HCT116 (cell line): ENCODE data around the gene ACOXL. TPM values are rescaled to one million over a fixed set of nuclear protein-coding genes. Genes with fewer than 3 reads are reported as not detected.

ENCODE experiments used
- ATAC-seq: fragments of 200-7000 bp; cut with Tn5 transposase; 2 replicates; pipeline ENCODE4 v1.9.1; 2020; ENCODE audit warnings: mild to moderate bottlenecking, moderate library complexity
- BruUV-seq: library from RNA; stranded (reverse); fragments of 400-500 nt; replicated peaks from 2 replicates; lab custom pipeline; 2021; lab: Mats Ljungman, UMichigan
- CTCF ChIA-PET: fragments of 300-600 bp; sonication (Branson Sonifier 250); formaldehyde crosslinking; loops from one replicate; lab custom pipeline; 2021; ENCODE audit warnings: antibody characterized with exemption; lab: Charles Lee
- POLR2A ChIA-PET: fragments of 300-600, 350-600 bp; sonication (Branson Sonifier 250); formaldehyde crosslinking; loops from one replicate; lab custom pipeline; 2021; ENCODE audit warnings: antibody characterized with exemption; lab: Charles Lee
- RAD21 ChIA-PET, 2 experiments: fragments of 300-600 bp; sonication (Branson Sonifier 250); formaldehyde crosslinking; loops; one replicate each; lab custom pipeline; 2023; ENCODE audit warnings: low total read pairs in 2 of 2; ENCODE audit not compliant: uncharacterized antibody in 2 of 2, unreplicated experiment in 2 of 2, low non-redundant PET in 1 of 2; lab: Charles Lee
- DNase-seq: peaks from one replicate; pipeline ENCODE4 v3.0.0-alpha.2; 2010; ENCODE audit warnings: low read depth, low spot score
- H2AFZ ChIP-seq: fragments of 200-600 bp; shearing (Covaris generic), sonication (generic); 2 replicates; pipeline ENCODE4 v1.6.1; 2017; ENCODE audit warnings: low read depth, mixed run types, mixed read lengths, antibody characterized with exemption, low read length; ENCODE audit not compliant: poor library complexity, severe bottlenecking
- H3K27ac ChIP-seq: 2 replicates; pipeline ENCODE4 v1.5.1; 2012; ENCODE audit warnings: low read depth, low read length
- H3K27me3 ChIP-seq: fragments of 200-600 bp; sonication (generic); 2 replicates; pipeline ENCODE4 v1.6.1; 2016; ENCODE audit warnings: mixed run types, low read length, mixed read lengths; ENCODE audit not compliant: insufficient read depth
- H3K36me3 ChIP-seq, 2 experiments: fragments of 200-500 bp in 1 of 2; fragments of 200-600 bp in 1 of 2; sonication (Bioruptor generic) in 1 of 2; sonication (generic) in 1 of 2; 2 replicates each; pipeline versions ENCODE4 v1.5.1 to v1.6.1; 2014 to 2016; ENCODE audit warnings: low read length in 2 of 2, inconsistent platforms in 1 of 2, mixed read lengths in 1 of 2, mixed run types in 1 of 2; ENCODE audit not compliant: insufficient read depth in 2 of 2, control insufficient read depth in 1 of 2
- H3K4me1 ChIP-seq, 2 experiments: fragments of 200-600 bp in 1 of 2; sonication (generic) in 1 of 2; 2 replicates each; pipeline versions ENCODE4 v1.5.1 to v1.6.1; 2012 to 2017; ENCODE audit warnings: low read length in 2 of 2, inconsistent platforms in 1 of 2, mild to moderate bottlenecking in 1 of 2, mixed read lengths in 1 of 2, mixed run types in 1 of 2, moderate library complexity in 1 of 2; ENCODE audit not compliant: insufficient read depth in 2 of 2, control insufficient read depth in 1 of 2
- H3K4me2 ChIP-seq: fragments of 200-600 bp; sonication (generic); 2 replicates; pipeline ENCODE4 v1.6.1; 2017; ENCODE audit warnings: mixed run types, low read length, mixed read lengths
- H3K4me3 ChIP-seq, 2 experiments: fragments of 200-600 bp in 1 of 2; sonication (generic) in 1 of 2; replicated peaks in 1 of 2; 2 replicates each; pipeline ENCODE4 v1.5.1; 2011 to 2016; ENCODE audit warnings: low read length in 2 of 2, control low read depth in 1 of 2, low read depth in 1 of 2, mild to moderate bottlenecking in 1 of 2, mixed read lengths in 1 of 2, mixed run types in 1 of 2
- H3K79me2 ChIP-seq: fragments of 200-600 bp; sonication (generic); 2 replicates; pipeline ENCODE4 v1.6.1; 2017; ENCODE audit warnings: mild to moderate bottlenecking, mixed run types, low read length, moderate library complexity, mixed read lengths; ENCODE audit not compliant: insufficient read depth
- H3K9ac ChIP-seq: fragments of 200-600 bp; sonication (generic); 2 replicates; pipeline ENCODE4 v1.6.1; 2016; ENCODE audit warnings: low read length, mixed read lengths
- H3K9me2 ChIP-seq: fragments of 200-600 bp; sonication (generic), shearing (Covaris generic); 2 replicates; pipeline ENCODE4 v1.6.1; 2017; ENCODE audit warnings: mixed run types, mild to moderate bottlenecking, moderate library complexity; ENCODE audit not compliant: insufficient read depth
- H3K9me3 ChIP-seq, 2 experiments: fragments of 200-500 bp in 1 of 2; fragments of 200-600 bp in 1 of 2; sonication (Bioruptor generic) in 1 of 2; sonication (generic) in 1 of 2; 2 replicates each; pipeline ENCODE4 v1.6.1; 2014 to 2017; ENCODE audit warnings: low read length in 2 of 2, mixed read lengths in 2 of 2, inconsistent platforms in 1 of 2, low read depth in 1 of 2, mild to moderate bottlenecking in 1 of 2, mixed run types in 1 of 2, moderate library complexity in 1 of 2; ENCODE audit not compliant: control insufficient read depth in 1 of 2, insufficient read depth in 1 of 2
- H4K20me1 ChIP-seq: fragments of 200-600 bp; sonication (generic), shearing (Covaris generic); 2 replicates; pipeline ENCODE4 v1.6.1; 2017; ENCODE audit warnings: mixed run types, mild to moderate bottlenecking, moderate library complexity; ENCODE audit not compliant: insufficient read depth
- CTCF ChIP-seq, 3 experiments: fragments of 200-600 bp in 1 of 3; sonication (generic) in 1 of 3; IDR thresholded peaks in 2 of 3; conservative IDR thresholded peaks in 1 of 3; 2 replicates each; pipeline ENCODE4 v1.5.1; 2012 to 2017; ENCODE audit warnings: low read depth in 2 of 3, low read length in 2 of 3, antibody characterized with exemption in 1 of 3, borderline replicate concordance in 1 of 3, control low read depth in 1 of 3, mild to moderate bottlenecking in 1 of 3, mixed read lengths in 1 of 3, mixed run types in 1 of 3, moderate library complexity in 1 of 3; ENCODE audit not compliant: insufficient read depth in 1 of 3
- ELF1 ChIP-seq: IDR thresholded peaks from 2 replicates; pipeline ENCODE4 v1.6.1; 2012; ENCODE audit warnings: low read depth, borderline replicate concordance
- EZH2phosphoT487 ChIP-seq: fragments of 200-600 bp; IDR thresholded peaks from 2 replicates; pipeline ENCODE4 v1.6.1; 2018; ENCODE audit warnings: antibody characterized with exemption, borderline replicate concordance
- JUND ChIP-seq: IDR thresholded peaks from 2 replicates; pipeline ENCODE4 v1.6.1; 2012
- POLR2A ChIP-seq: IDR thresholded peaks from 2 replicates; pipeline ENCODE4 v1.7.0; 2011; ENCODE audit warnings: borderline replicate concordance; ENCODE audit not compliant: insufficient read depth, insufficient read length; ENCODE audit errors: extremely low read depth
- SIN3A ChIP-seq: IDR thresholded peaks from 2 replicates; pipeline ENCODE4 v1.6.1; 2012; ENCODE audit warnings: low read depth
- TCF7L2 ChIP-seq: IDR thresholded peaks from 2 replicates; pipeline ENCODE4 v1.7.0; 2011; ENCODE audit warnings: borderline replicate concordance, inconsistent platforms; ENCODE audit not compliant: insufficient read depth, insufficient read length; ENCODE audit errors: extremely low read depth
- YY1 ChIP-seq: IDR thresholded peaks from 2 replicates; pipeline ENCODE4 v1.6.1; 2011; ENCODE audit warnings: low read length, low read depth, moderate library complexity, mild to moderate bottlenecking; ENCODE audit not compliant: insufficient replicate concordance; ENCODE audit errors: extremely low read depth
- intact Hi-C: fragments of 100-400 bp; cut with micrococcal nuclease; formaldehyde crosslinking; loops from 2 replicates; pipeline ENCODE4 v1.10.0; 2022
- total RNA-seq: library from RNA; stranded (reverse); gene quantifications from one replicate; pipeline ENCODE4 v1.2.1, GENCODE V29; 2021; ENCODE audit not compliant: unreplicated experiment

Gene ACOXL
- total RNA-seq, 1 experiment from 2014 or later = 5.5 TPM

GRCh38 chr2:110799376-110799775, 67.0 kb downstream of the ACOXL start:
- Histone ChIP-seq H3K36me3 (no peaks in the 10 kb centered on the region), H3K79me2 (no peaks in the 10 kb centered on the region), H3K4me1 (no peaks in the 10 kb centered on the region), H3K27me3 (no peaks in the 10 kb centered on the region), H3K9me3 (no peaks in the 10 kb centered on the region), H3K27ac (no peak overlapping the region), H3K4me3 (no peak overlapping the region), H2AFZ (no peak overlapping the region), H3K9me2 (no peaks in the 10 kb centered on the region), H4K20me1 (no peaks in the 10 kb centered on the region), H3K9ac (no peak overlapping the region), H3K4me2 (no peak overlapping the region)
- ChIA-PET RAD21 (no interaction called here), POLR2A (no interaction called here), CTCF (no interaction called here)
- DNase-seq (no peak), ATAC-seq (no peak)
- BruUV-seq = no TSS peak
- intact Hi-C loops = no loop called here
- no peak for TF ChIP-seq ELF1
- no peak for TF ChIP-seq TCF7L2
- TF ChIP-seq EZH2phosphoT487 = no peak
- no peak for TF ChIP-seq POLR2A
- TF ChIP-seq CTCF (IDR thresholded peaks at IDR 0.05 in 2 of 3, conservative IDR thresholded peaks at IDR 0.05 in 1 of 3; ENCODE audit: borderline replicate concordance in 1 of 3, insufficient read depth in 1 of 3, low read depth in 2 of 3, low read length in 2 of 3) = no peak
- no peak for TF ChIP-seq YY1
- no peak for TF ChIP-seq SIN3A
- TF ChIP-seq JUND = no peak
